Measurements from ENCODE around the gene PLPPR1. TPM values are rescaled to one million over a fixed set of nuclear protein-coding genes. Genes with fewer than 3 reads are reported as not detected.

PLPPR1 gene
- total and polyA plus RNA-seq, 2 experiments from 2014 or later: 1.3 to 3.7 TPM

- Histone ChIP-seq H3K4me2 (no peak overlapping the region), H2AFZ (no peak overlapping the region), H3K9me2 (ENCODE audit: insufficient read depth) (peaks cover 12% of the 10 kb centered on the region; the same call in 1 of the 2 replicates), H4K20me1 (replicated peaks; ENCODE audit: insufficient read depth) (no peaks in the 10 kb centered on the region), H3K36me3 (ENCODE audit: insufficient read depth) (no peaks in the 10 kb centered on the region), H3K4me1 (ENCODE audit: insufficient read depth) (no peaks in the 10 kb centered on the region), H3K4me3 (no peak overlapping the region), H3K27ac (ENCODE audit: low read depth) (no peak overlapping the region), H3K27me3 (ENCODE audit: insufficient read depth) (no peaks in the 10 kb centered on the region), H3F3A (replicated peaks; ENCODE audit: low read depth) (no peaks in the 10 kb centered on the region), H3K79me2 (replicated peaks; ENCODE audit: insufficient read depth) (no peaks in the 10 kb centered on the region)
- ATAC-seq: no peak
- Mint-ChIP-seq H3K9me3 (peaks cover 17% of the 10 kb centered on the region), H3K4me1 (peaks cover 9% of the 10 kb centered on the region), H3K27me3 (ENCODE audit: insufficient read depth, low read depth, poor library complexity) (no peaks in the 10 kb centered on the region), H3K27ac (no peak overlapping the region), H3K4me3 (no peak overlapping the region), H3K36me3 (ENCODE audit: low read depth) (peaks cover 14% of the 10 kb centered on the region; the same call in 2 of the 3 replicates)
- no peak for DNase-seq (ENCODE audit: low spot score)
- no peak for TF ChIP-seq ZNF114 (CRISPR knock-in tag; IDR thresholded peaks at IDR 0.05)
- TF ChIP-seq POLR2AphosphoS5 (IDR thresholded peaks at IDR 0.05; ENCODE audit: low read depth): no peak
- TF ChIP-seq CREB1 (CRISPR knock-in tag; IDR thresholded peaks at IDR 0.05; ENCODE audit: low read depth): no peak
- TF ChIP-seq EZH2phosphoT487 (IDR thresholded peaks at IDR 0.05; ENCODE audit: unreplicated experiment): no peak
- no peak for TF ChIP-seq JUNB (IDR thresholded peaks at IDR 0.05; ENCODE audit: unreplicated experiment)
- TF ChIP-seq ETS1 (IDR thresholded peaks at IDR 0.05): no peak
- no peak for TF ChIP-seq REST (IDR thresholded peaks at IDR 0.05; ENCODE audit: unreplicated experiment)
- no peak for TF ChIP-seq ZNF462 (CRISPR knock-in tag; IDR thresholded peaks at IDR 0.05)
Measured at GRCh38 chr9:101050650-101051049, 22.1 kb downstream of the PLPPR1 start.

Data from GM23338 (cell line).